GM18508 (cell line): Measurements from ENCODE around the gene C20orf96.
"Not testable (repeated sequence)": the region's sequence is repeated elsewhere in the genome, so short reads cannot be mapped to it uniquely, and the experiment has no call there.

ENCODE experiments used
- ATAC-seq: cut with Tn5 transposase; IDR thresholded peaks from one replicate; pipeline ENCODE4 v1.9.1; 2021; ENCODE audit warnings: moderate number of reproducible peaks; ENCODE audit not compliant: insufficient read depth, unreplicated experiment

Gene C20orf96

DNA sequence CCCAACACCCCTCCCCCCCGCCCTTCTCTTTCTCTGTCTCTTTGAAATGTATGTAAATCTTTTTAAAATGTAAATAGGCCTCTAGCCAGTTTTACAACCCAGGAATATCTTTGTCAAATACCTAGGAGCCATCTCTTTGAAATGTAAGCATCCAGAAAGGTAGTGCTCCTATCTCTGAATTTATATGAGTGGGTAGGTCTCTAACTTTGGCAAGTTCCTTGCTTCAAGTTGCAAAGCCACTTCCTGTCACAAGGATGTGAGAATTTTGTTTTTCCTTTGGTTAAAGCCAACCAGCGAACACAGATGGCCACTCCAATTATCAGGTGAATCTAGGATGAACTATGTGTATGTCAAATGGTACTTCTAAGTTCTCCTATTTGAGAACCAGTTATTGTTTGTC lies 39.2 kb downstream of the C20orf96 start:
- ATAC-seq, result no peak

DNA sequence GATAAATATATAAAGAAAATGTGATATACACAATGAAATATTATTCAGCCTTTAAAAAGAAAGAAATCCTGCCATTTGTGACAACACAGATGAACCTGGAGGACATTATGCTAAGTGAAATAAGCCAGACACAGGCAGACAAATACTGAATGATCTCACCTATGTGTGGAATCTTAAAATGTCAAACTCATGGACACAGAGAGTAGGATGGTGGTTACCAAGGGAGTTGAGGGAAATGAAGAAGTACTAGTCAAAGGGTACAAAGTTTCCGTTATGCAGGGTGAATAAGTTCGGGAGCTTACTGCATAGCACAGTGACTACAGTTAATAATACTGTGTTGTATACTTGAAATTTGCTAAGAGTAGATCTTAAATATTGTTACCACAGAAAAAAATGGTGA lies 47.6 kb downstream of the C20orf96 start:
- no peak for ATAC-seq

DNA sequence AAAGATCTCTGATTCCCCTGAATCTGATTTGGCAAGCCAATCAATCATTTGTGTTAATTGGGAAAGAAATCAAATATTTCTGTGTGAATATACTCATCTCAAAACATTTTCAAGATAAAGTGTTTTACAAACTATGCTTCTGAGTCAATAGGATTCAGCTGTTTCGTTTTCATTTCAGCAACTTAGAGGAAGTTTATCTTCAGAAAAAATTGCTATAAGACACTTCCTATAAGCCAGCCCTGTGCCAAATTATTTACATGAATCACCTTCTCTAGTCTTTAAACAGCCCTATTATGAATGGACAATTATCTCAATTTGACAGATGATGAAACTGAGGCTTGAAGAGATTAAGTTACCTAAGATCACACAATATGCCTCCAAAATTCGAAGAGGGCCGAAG lies 52.6 kb downstream of the C20orf96 start:
- ATAC-seq, result no peak

DNA sequence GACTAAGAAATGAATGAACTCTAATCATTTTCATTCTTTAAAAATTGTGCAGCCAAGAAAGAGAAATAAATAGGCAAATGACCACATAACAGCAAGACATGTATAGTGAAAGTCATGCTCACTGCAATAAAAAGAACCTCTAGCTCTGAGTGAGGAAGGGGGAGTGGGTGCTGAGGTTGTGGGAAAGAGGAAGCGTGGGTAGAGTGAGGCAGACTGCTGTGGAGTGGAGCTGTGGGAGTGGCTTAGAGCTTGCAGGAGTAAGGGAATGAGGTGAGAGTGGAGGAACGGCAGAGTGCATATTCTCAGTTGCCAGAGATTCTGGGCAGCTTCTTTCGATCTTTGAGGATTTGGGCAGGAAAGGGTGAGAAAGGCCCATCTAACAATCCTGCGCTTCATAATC lies 53.1 kb downstream of the C20orf96 start:
- ATAC-seq, result peak; percentile 43

DNA sequence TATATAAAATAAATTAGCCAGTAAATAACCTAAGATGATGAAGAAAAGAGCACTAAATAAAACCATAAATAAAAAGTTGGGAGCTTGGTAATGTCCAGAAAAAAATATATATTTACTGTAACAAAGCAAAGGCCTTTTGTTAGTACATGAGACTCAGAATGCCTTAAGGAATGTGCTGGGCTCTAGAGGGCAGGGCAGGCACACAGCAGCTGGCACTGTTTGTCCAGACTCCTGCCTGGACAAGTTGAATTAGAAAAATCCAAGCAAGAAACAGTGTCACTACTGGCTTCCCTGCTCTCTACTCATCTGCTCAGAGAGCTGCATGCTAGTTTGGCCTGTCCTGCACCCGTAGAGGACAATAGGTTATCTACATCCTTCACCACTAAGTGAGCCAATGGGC lies 54.7 kb downstream of the C20orf96 start:
- no peak for ATAC-seq

DNA sequence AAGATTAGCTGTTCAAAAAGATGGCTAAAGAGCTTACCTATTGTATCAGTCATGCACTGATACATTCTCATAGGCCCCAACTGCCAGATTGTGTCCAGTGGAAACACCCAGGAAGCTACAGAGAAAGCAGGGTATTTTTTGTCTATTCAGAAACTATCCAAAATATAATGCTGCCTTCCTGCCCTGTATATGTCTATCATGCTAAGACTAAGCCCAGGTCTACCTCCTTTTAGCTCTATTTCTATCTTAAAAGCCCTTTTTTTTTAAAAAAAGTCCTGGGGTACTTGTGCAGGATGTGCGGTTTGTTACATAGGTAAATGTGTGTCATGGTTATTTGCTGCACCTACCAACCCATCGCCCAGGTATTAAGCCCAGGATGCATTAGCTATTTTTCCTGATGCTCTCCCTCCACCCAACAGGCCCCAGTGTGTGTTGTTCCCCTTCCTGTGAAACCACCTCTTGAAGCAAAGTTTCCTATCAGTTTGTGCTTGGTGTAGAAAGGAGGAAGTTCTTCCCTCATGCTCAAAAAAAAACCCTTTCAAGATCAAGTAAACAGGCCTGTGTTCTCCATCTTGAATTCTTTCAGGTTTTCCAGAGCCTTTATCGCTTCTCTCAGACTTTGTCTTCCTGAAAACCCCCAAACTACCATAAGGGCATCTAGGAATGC lies 63.0 kb downstream of the C20orf96 start:
- no peak for ATAC-seq

DNA sequence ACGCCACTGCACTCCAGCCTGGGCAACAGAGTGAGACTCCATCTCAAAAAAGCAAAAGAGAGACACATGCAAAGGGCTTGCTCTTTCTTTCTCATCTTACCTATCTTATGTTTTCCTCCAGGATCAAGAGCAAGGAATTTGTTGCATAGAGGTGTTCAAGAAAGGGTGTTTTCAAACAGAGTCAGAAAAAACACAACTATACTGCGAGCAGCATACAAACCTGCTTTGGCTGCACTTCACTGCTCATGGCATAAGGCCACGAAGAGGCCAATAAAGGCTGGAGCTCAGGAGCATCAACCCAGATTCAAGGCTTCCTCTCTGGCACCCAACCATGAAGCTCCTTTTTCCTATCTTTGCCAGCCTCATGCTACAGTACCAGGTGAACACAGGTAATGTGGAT lies 63.6 kb downstream of the C20orf96 start, which contains the start of gene DEFB129:
Gene DEFB129 (plus strand): TSS at position 301 of the 400 bp plus-strand sequence. CDS start 31 bp downstream, at position 332.
- no peak for ATAC-seq

DNA sequence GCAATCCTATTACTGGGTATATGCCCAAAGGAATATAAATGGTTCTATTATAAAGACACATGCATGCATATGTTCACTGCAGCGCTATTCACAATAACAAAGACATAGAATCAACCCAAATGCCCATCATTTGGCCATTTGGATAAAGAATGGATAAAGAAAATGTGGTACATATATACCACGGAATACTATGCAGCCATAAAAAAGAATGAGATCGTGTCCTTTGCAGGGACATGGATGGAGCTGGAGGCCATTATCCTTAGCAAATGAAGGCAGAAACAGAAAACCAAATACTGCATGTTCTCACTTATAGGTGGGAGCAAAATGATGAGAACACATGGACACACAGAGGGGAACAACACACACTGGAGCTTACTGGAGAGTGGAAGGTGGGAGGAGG lies 64.7 kb downstream of the C20orf96 start:
- not testable (repeated sequence) for ATAC-seq

DNA sequence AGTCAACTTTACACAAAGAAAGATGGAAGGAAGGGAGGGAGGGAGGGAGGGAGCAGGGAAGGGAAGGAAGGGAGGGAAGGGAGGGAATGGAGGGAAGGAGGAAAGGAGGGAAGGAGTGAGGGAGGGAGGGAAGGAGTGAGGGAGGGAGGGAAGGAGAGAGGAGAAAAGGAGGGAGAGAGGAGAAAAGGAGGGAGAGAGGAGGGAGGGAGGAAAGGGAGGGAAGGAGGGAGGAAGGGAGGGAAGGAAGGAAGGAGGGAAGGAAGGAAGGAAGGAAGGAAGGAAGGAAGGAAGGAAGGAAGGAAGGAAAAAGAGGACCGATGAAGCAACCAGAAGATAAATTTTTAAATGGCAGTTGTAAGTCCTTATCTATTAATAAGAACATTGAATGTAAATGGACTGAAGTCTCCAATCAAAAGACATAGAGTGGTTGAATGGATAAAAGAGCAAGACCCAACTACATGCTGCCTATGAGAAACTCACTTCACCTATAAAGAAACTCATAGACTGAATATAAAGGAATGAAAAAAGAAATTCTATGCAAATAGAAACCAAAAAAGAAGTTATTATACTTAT lies 69.2 kb downstream of the C20orf96 start:
- no peak for ATAC-seq
